ENCODE results near the gene CACNA2D3. TPM values are rescaled to one million over a fixed set of nuclear protein-coding genes. Genes with fewer than 3 reads are reported as not detected.

Gene CACNA2D3
- total RNA-seq, 2 donors from 2014 or later: not detected

- H3K27ac Mint-ChIP-seq: no peak overlapping the region
- no peaks in the 10 kb centered on the region for H3K36me3 Mint-ChIP-seq (ENCODE audit: low read depth)
- no peak for ATAC-seq (replicated peaks)
- H3K27me3 Mint-ChIP-seq: no peaks in the 10 kb centered on the region
- no peaks in the 10 kb centered on the region for H3K9me3 Mint-ChIP-seq
- H3K4me3 Mint-ChIP-seq: no peak overlapping the region
- no peaks in the 10 kb centered on the region for H3K4me1 Mint-ChIP-seq
Measured at GRCh38 chr3:54951405-54951804, 829.1 kb downstream of the CACNA2D3 start.

DNA sequence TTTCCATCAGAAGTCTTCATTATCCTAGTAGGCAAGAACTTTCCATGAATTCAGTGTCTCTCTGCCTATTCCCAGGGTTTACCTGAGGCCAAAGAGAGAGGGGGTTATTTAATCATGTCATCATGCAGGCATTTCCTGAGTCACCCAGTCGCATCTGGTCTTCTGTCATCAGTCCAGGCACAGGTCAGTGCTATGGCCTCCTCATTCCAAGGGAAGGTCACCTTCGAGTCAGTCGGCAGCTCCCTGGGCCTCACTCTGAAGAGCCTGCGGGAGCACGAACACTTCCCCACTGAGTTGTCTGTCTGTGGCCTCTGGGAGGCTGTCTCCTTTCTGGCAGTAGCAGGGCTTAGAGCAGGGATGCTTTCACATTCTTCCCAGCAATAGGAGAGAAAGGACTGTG is 831.7 kb downstream of the CACNA2D3 start:
- Mint-ChIP-seq H3K4me1 (no peaks in the 10 kb centered on the region), H3K36me3 (ENCODE audit: low read depth) (no peaks in the 10 kb centered on the region), H3K27me3 (no peaks in the 10 kb centered on the region), H3K4me3 (no peak overlapping the region), H3K27ac (no peak overlapping the region), H3K9me3 (no peaks in the 10 kb centered on the region)
- ATAC-seq (replicated peaks): no peak

DNA sequence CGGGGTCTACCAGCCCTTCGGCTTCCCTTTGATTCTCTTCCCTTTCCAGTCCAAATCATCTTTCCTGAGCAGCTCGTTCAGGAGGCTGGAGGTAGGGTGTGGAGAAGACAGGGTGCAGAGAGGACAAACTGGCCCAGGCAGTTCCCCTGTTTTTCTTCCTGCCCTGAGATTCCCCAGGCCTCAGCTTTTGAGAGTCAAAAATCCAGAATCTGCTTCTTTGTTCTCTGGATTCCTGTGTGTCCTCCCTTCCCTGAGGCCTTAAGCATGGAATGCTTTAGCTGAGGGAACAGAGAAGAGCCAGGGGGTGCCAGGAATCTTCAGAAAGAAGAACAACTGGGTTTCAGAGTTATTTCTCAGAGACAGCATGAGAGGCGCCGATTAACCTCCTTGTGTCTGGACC is 832.2 kb downstream of the CACNA2D3 start:
- Mint-ChIP-seq H3K4me1 (no peaks in the 10 kb centered on the region), H3K27me3 (no peaks in the 10 kb centered on the region), H3K9me3 (no peaks in the 10 kb centered on the region), H3K27ac (no peak overlapping the region), H3K4me3 (no peak overlapping the region), H3K36me3 (ENCODE audit: low read depth) (no peaks in the 10 kb centered on the region)
- ATAC-seq (replicated peaks): no peak

GRCh38 chr3:54955496-54955895 is 833.1 kb downstream of the CACNA2D3 start:
- Mint-ChIP-seq H3K27me3 (no peaks in the 10 kb centered on the region), H3K36me3 (ENCODE audit: low read depth) (no peaks in the 10 kb centered on the region), H3K4me1 (no peaks in the 10 kb centered on the region), H3K27ac (no peak overlapping the region), H3K4me3 (no peak overlapping the region), H3K9me3 (no peaks in the 10 kb centered on the region)
- ATAC-seq (replicated peaks): no peak

GRCh38 chr3:54955941-54956340 is 833.6 kb downstream of the CACNA2D3 start:
- H3K27me3 Mint-ChIP-seq: no peaks in the 10 kb centered on the region
- no peak for ATAC-seq (replicated peaks)
- no peaks in the 10 kb centered on the region for H3K9me3 Mint-ChIP-seq
- H3K4me1 Mint-ChIP-seq: no peaks in the 10 kb centered on the region
- H3K27ac Mint-ChIP-seq: no peak overlapping the region
- no peak overlapping the region for H3K4me3 Mint-ChIP-seq
- H3K36me3 Mint-ChIP-seq (ENCODE audit: low read depth): no peaks in the 10 kb centered on the region

DNA sequence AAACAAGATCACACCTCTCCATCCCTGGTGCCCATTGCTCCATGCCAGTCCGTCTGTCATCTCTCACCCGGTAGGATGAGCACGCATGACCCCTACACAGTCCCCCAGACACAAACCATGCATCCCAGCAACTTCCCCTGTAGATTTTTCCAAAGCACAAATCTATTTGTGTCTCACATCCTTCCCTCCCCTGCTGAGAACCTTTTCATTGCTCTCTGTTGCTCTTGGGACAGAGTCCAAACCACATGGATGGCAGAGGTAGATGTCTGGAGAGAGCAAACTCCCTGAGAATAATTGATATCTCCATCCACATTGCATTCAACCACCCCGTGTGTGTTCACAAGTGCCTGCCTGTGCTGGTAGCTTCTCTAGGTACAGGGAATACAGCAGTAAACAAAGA is 835.4 kb downstream of the CACNA2D3 start:
- Mint-ChIP-seq H3K27ac (no peak overlapping the region), H3K4me3 (no peak overlapping the region), H3K4me1 (no peaks in the 10 kb centered on the region), H3K9me3 (no peaks in the 10 kb centered on the region), H3K27me3 (no peaks in the 10 kb centered on the region), H3K36me3 (ENCODE audit: low read depth) (no peaks in the 10 kb centered on the region)
- ATAC-seq (replicated peaks): no peak

- H3K27me3 Mint-ChIP-seq: no peaks in the 10 kb centered on the region
- no peak for ATAC-seq (replicated peaks)
Measured at GRCh38 chr3:54960082-54960481, 837.7 kb downstream of the CACNA2D3 start.

GRCh38 chr3:54960701-54961100 is 838.3 kb downstream of the CACNA2D3 start:
- Mint-ChIP-seq H3K4me1 (no peaks in the 10 kb centered on the region), H3K27me3 (peaks cover 5% of the 10 kb centered on the region), H3K9me3 (peaks cover 5% of the 10 kb centered on the region), H3K27ac (no peak overlapping the region), H3K36me3 (ENCODE audit: low read depth) (no peaks in the 10 kb centered on the region), H3K4me3 (no peak overlapping the region)
- no peak for ATAC-seq (replicated peaks)

More at GRCh38 chr3:54960082-54960481, 837.7 kb downstream of the CACNA2D3 start:
- Mint-ChIP-seq H3K27ac (no peak overlapping the region), H3K9me3 (no peaks in the 10 kb centered on the region), H3K36me3 (ENCODE audit: low read depth) (no peaks in the 10 kb centered on the region), H3K4me3 (no peak overlapping the region), H3K4me1 (no peaks in the 10 kb centered on the region)

DNA sequence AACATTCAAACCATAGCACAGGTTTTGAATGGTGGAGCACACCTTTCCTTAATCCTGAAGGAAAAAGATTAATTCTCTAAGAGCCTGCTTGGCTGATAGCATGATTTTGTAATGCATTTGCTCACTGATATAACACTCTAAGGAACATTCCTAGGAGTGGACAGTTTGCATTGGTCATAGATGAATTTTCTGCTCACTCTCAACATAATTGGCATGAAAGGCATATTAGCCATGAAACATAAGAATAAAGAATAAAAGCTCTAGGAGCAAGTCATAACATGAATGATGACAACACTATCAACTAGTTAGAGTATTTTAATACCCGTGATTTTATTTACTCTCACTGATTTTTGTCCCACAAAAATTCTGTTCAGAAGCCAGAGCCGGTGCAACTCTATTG is 839.8 kb downstream of the CACNA2D3 start:
- Mint-ChIP-seq H3K36me3 (ENCODE audit: low read depth) (no peaks in the 10 kb centered on the region), H3K4me3 (no peak overlapping the region), H3K27ac (no peak overlapping the region), H3K9me3 (peaks cover 7% of the 10 kb centered on the region), H3K4me1 (no peaks in the 10 kb centered on the region), H3K27me3 (peaks cover 6% of the 10 kb centered on the region)
- no peak for ATAC-seq (replicated peaks)

- no peak overlapping the region for H3K27ac Mint-ChIP-seq
- H3K36me3 Mint-ChIP-seq (ENCODE audit: low read depth): no peaks in the 10 kb centered on the region
- no peak overlapping the region for H3K4me3 Mint-ChIP-seq
- peaks cover 6% of the 10 kb centered on the region for H3K27me3 Mint-ChIP-seq
- no peak for ATAC-seq (replicated peaks)
- H3K9me3 Mint-ChIP-seq: peaks cover 7% of the 10 kb centered on the region
- H3K4me1 Mint-ChIP-seq: no peaks in the 10 kb centered on the region
Measured at GRCh38 chr3:54963641-54964040, 841.3 kb downstream of the CACNA2D3 start.

- peaks cover 6% of the 10 kb centered on the region for H3K27me3 Mint-ChIP-seq
- no peaks in the 10 kb centered on the region for H3K36me3 Mint-ChIP-seq (ENCODE audit: low read depth)
- no peak overlapping the region for H3K27ac Mint-ChIP-seq
- no peak for ATAC-seq (replicated peaks)
- H3K9me3 Mint-ChIP-seq: peaks cover 7% of the 10 kb centered on the region
- no peak overlapping the region for H3K4me3 Mint-ChIP-seq
- H3K4me1 Mint-ChIP-seq: no peaks in the 10 kb centered on the region
Measured at GRCh38 chr3:54964081-54964480, 841.7 kb downstream of the CACNA2D3 start.

DNA sequence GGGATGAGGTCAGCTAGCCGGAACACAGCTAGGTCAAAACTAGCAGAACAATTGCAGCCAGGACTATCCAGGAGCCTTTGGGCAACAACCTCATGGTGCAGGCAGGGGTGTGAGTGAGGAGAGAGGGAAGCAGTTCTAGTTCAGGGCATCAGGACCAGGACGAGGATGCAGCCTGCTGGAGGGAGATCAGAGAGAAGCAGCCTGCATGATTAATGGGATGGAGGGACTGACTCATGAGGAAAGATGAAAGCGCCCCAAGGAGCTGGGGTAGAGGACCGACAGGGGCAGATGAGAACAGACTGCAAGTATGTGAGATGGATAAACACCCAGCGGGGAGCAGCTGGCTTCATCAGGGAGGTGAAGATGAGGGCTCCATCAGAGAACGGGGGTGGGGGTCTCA is 843.4 kb downstream of the CACNA2D3 start:
- H3K4me3 Mint-ChIP-seq: no peak overlapping the region
- peaks cover 6% of the 10 kb centered on the region for H3K27me3 Mint-ChIP-seq
- no peak for ATAC-seq (replicated peaks)
- H3K36me3 Mint-ChIP-seq (ENCODE audit: low read depth): no peaks in the 10 kb centered on the region
- H3K4me1 Mint-ChIP-seq: no peaks in the 10 kb centered on the region
- H3K27ac Mint-ChIP-seq: no peak overlapping the region
- H3K9me3 Mint-ChIP-seq: peaks cover 7% of the 10 kb centered on the region

GRCh38 chr3:54966979-54967378 is 844.6 kb downstream of the CACNA2D3 start:
- Mint-ChIP-seq H3K27me3 (peaks cover 6% of the 10 kb centered on the region), H3K27ac (no peak overlapping the region), H3K9me3 (peaks cover 7% of the 10 kb centered on the region), H3K36me3 (ENCODE audit: low read depth) (no peaks in the 10 kb centered on the region), H3K4me1 (no peaks in the 10 kb centered on the region), H3K4me3 (no peak overlapping the region)
- no peak for ATAC-seq (replicated peaks)

DNA sequence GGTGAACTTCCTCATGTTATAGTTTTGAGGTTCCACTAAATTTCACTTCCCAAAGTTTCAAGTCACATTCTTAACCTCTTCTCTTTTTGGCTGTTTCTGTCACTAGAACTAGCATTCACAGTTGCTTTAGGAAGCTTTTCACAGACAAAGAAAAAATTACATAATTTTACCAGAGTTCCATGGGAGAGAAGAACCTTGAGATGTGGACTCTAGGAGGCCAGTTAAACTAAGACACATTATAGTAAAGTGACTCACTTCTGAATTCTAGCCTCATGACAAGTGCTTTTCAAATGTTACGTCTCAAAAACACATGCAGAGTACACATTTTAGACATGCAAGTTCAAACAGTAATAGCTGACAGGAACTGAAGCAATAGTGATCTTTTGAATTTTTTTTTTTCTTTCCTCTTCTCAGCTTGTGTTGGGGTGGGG is 845.4 kb downstream of the CACNA2D3 start:
- no peaks in the 10 kb centered on the region for H3K36me3 Mint-ChIP-seq (ENCODE audit: low read depth)
- H3K27ac Mint-ChIP-seq: no peak overlapping the region
- peaks cover 6% of the 10 kb centered on the region for H3K27me3 Mint-ChIP-seq
- peaks cover 7% of the 10 kb centered on the region for H3K9me3 Mint-ChIP-seq
- no peak for ATAC-seq (replicated peaks)
- no peak overlapping the region for H3K4me3 Mint-ChIP-seq
- H3K4me1 Mint-ChIP-seq: no peaks in the 10 kb centered on the region

- Mint-ChIP-seq H3K4me3 (no peak overlapping the region), H3K27me3 (peaks cover 6% of the 10 kb centered on the region), H3K36me3 (ENCODE audit: low read depth) (no peaks in the 10 kb centered on the region), H3K4me1 (no peaks in the 10 kb centered on the region), H3K9me3 (peaks cover 7% of the 10 kb centered on the region), H3K27ac (no peak overlapping the region)
- ATAC-seq (replicated peaks): no peak
Measured at GRCh38 chr3:54968546-54969172, 846.3 kb downstream of the CACNA2D3 start.

DNA sequence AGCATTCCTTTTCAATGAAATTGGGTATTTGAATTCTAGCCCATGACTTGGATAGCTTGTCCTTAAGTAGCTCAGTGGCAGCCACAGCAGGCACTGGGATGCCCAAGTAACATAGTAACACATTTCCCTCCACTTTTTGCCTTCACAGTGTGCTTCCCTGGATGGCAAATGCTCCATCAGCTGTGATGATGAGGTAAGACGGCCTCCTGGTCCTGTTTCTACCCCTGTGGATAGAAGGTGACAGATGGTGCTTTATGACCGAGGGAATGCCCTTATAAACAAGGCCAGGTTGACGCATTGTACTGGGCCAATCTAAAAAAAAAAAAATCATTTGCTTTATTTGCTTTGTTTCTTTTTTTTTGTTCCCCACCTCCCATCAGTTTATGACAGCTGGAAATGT is 847.3 kb downstream of the CACNA2D3 start:
- Mint-ChIP-seq H3K4me3 (no peak overlapping the region), H3K27ac (no peak overlapping the region), H3K27me3 (peaks cover 6% of the 10 kb centered on the region), H3K9me3 (peaks cover 7% of the 10 kb centered on the region), H3K36me3 (ENCODE audit: low read depth) (no peaks in the 10 kb centered on the region), H3K4me1 (no peaks in the 10 kb centered on the region)
- no peak for ATAC-seq (replicated peaks)

Measured in activated T-helper 17 cell treated with anti-CD3 and anti-CD28 coated beads, Interleukin-2, amount 50 U/mL, for 72 hours (primary cell).